GM21390 (cell line): Measurements from ENCODE around the gene YARS1.
"Not testable (repeated sequence)": the region's sequence is repeated elsewhere in the genome, so short reads cannot be mapped to it uniquely, and the experiment has no call there.

Source experiments
- ATAC-seq: cut with Tn5 transposase; IDR thresholded peaks from one replicate; pipeline ENCODE4 v1.9.1; 2021; ENCODE audit not compliant: unreplicated experiment

The YARS1 gene

GRCh38 chr1:32817815-32818786 is 943 bp upstream of the YARS1 start:
- peak; percentile 8 for ATAC-seq

GRCh38 chr1:32816676-32817158 is 441 bp downstream of the YARS1 start:
- ATAC-seq = peak; percentile 5

- ATAC-seq = no peak
Measured at GRCh38 chr1:32813941-32814739, 3.0 kb downstream of the YARS1 start.

GRCh38 chr1:32811917-32812316 is 5.2 kb downstream of the YARS1 start:
- ATAC-seq = no peak

- ATAC-seq = no peak
Measured at GRCh38 chr1:32811265-32811664, 5.9 kb downstream of the YARS1 start.

- no peak for ATAC-seq
Measured at GRCh38 chr1:32810358-32810757, 6.8 kb downstream of the YARS1 start.

GRCh38 chr1:32808580-32808979 is 8.6 kb downstream of the YARS1 start:
- no peak for ATAC-seq

- ATAC-seq = no peak
Measured at GRCh38 chr1:32806910-32807523, 10.1 kb downstream of the YARS1 start.

GRCh38 chr1:32806290-32806689 is 10.9 kb downstream of the YARS1 start:
- no peak for ATAC-seq

GRCh38 chr1:32804460-32804859 is 12.7 kb downstream of the YARS1 start:
- not testable (repeated sequence) for ATAC-seq

GRCh38 chr1:32801096-32801715 is 16.0 kb downstream of the YARS1 start:
- no peak for ATAC-seq

GRCh38 chr1:32798679-32799416 is 18.3 kb downstream of the YARS1 start:
- peak; percentile 48 for ATAC-seq

- no peak for ATAC-seq
Measured at GRCh38 chr1:32798191-32798590, 19.0 kb downstream of the YARS1 start.

- ATAC-seq = no peak
Measured at GRCh38 chr1:32797456-32797855, 19.7 kb downstream of the YARS1 start.

GRCh38 chr1:32795763-32796162 is 21.4 kb downstream of the YARS1 start:
- not testable (repeated sequence) for ATAC-seq

- no peak for ATAC-seq
Measured at GRCh38 chr1:32791881-32792280, 25.3 kb downstream of the YARS1 start.

GRCh38 chr1:32789356-32789755 is 27.8 kb downstream of the YARS1 start:
- ATAC-seq = not testable (repeated sequence)

- ATAC-seq = no peak
Measured at GRCh38 chr1:32786856-32787255, 30.3 kb downstream of the YARS1 start.

GRCh38 chr1:32784817-32785216 is 32.3 kb downstream of the YARS1 start:
- no peak for ATAC-seq

GRCh38 chr1:32783851-32784250 is 33.3 kb downstream of the YARS1 start:
- ATAC-seq = no peak
